K562 (cell line): Measurements from ENCODE around the gene LST1. TPM values are rescaled to one million over a fixed set of nuclear protein-coding genes. Genes with fewer than 3 reads are reported as not detected.
A peak's percentile ranks its signal among the peaks of the same experiment; 100 is the strongest.

ENCODE experiments used
- CREB1 ChIP-seq, 2 experiments: sonication (generic) in 1 of 2; formaldehyde crosslinking in 1 of 2; IDR thresholded peaks; 2 replicates each; pipeline versions ENCODE4 v1.6.1 to v1.8.0; 2012 to 2022; ENCODE audit warnings: inconsistent platforms in 1 of 2, mild to moderate bottlenecking in 1 of 2, missing genetic modification reagents in 1 of 2, moderate library complexity in 1 of 2
- CTBP1 ChIP-seq: fragments of 450-650 bp; IDR thresholded peaks from 2 replicates; pipeline ENCODE4 v1.6.1; 2016; ENCODE audit warnings: borderline replicate concordance
- KLF13 ChIP-seq: fragments of 450-650 bp; IDR thresholded peaks from 2 replicates; pipeline ENCODE4 v1.6.1; 2016; ENCODE audit warnings: missing genetic modification characterization, low read depth, mild to moderate bottlenecking, missing compliant biosample characterization, moderate library complexity, borderline replicate concordance
- MIER1 ChIP-seq: fragments of 450-650 bp; IDR thresholded peaks from 2 replicates; pipeline ENCODE4 v1.6.1; 2016; ENCODE audit warnings: antibody characterized with exemption, mild to moderate bottlenecking, low read depth
- ZBTB26 ChIP-seq: fragments of 450-650 bp; formaldehyde crosslinking; IDR thresholded peaks from 2 replicates; pipeline ENCODE4 v1.4.0; 2022; ENCODE audit warnings: missing genetic modification characterization
- ZNF592 ChIP-seq: fragments of 450-650 bp; IDR thresholded peaks from 2 replicates; pipeline ENCODE4 v1.6.1; 2017; ENCODE audit warnings: antibody characterized with exemption, mild to moderate bottlenecking
- polyA plus RNA-seq, 8 experiments: library from polyadenylated mRNA; depleted of rRNA in 4 of 8; stranded (reverse) in 5 of 8; unstranded in 3 of 8; fragments of >200 nt; fragmentation: Nextera tagmentation in 2 of 8; fragmentation: Illumina TruSeq in 1 of 8; extraction: Ambion mirVana in 2 of 8; extraction: Trizol in 1 of 8; gene quantifications; 2 replicates each; pipeline versions ENCODE4 v1.2.1 to v1.2.3, GENCODE V29; 2011 to 2014; ENCODE audit warnings: inconsistent platforms in 1 of 8, missing spikeins in 1 of 8
- total RNA-seq, 7 experiments: library from RNA; depleted of rRNA in 6 of 7; stranded (reverse); fragments of >200 nt in 6 of 7; fragmentation: Illumina TruSeq in 2 of 7; extraction: Trizol in 2 of 7; gene quantifications; 2 replicates each; pipeline versions ENCODE4 v1.2.1 to v1.2.3, GENCODE V29; 2011 to 2021; ENCODE audit warnings: low replicate concordance in 1 of 7

Gene LST1
- total and polyA plus RNA-seq, 9 of the 15 experiments (the other 6 are each of a cell fraction or from before 2014, with no cell fraction given): 0.82 to 7.8 (median 1.7) TPM

GRCh38 chr6:31568537-31568961, 17.5 kb upstream of the LST1 start (continued):
- TF ChIP-seq CREB1 (IDR thresholded peaks at IDR 0.05) (no peak), CREB1 (CRISPR knock-in tag; IDR thresholded peaks at IDR 0.05) (0 out of 2 replicates have a peak, but pooled peaks have one; percentile 17), ZBTB26 (CRISPR knock-in tag) (0 out of 2 replicates have a peak, but pooled peaks have one; percentile 71), CTBP1 (0 out of 2 replicates have a peak, but pooled peaks have one; percentile 20), MIER1 (no peak), KLF13 (tag) (no peak), ZNF592 (no peak)
